ENCODE measurements around the gene RNU6-9.
"Not testable (repeated sequence)": the region's sequence is repeated elsewhere in the genome, so short reads cannot be mapped to it uniquely, and the experiment has no call there.

RNU6-9 gene

GRCh38 chr19:861756-862580 lies 31.3 kb upstream of the RNU6-9 start:
- DNase-seq: peak; percentile 73

GRCh38 chr19:862581-863314 lies 30.5 kb upstream of the RNU6-9 start:
- peak; percentile 79 for DNase-seq

GRCh38 chr19:863315-863620 lies 30.0 kb upstream of the RNU6-9 start:
- no peak for DNase-seq

- no peak for DNase-seq
Observed at GRCh38 chr19:866769-867300, 26.4 kb upstream of the RNU6-9 start.

- no peak for DNase-seq
Observed at GRCh38 chr19:867301-867793, 25.9 kb upstream of the RNU6-9 start.

- DNase-seq: no peak
Observed at GRCh38 chr19:867855-868457, 25.3 kb upstream of the RNU6-9 start.

- no peak for DNase-seq
Observed at GRCh38 chr19:868458-869244, 24.6 kb upstream of the RNU6-9 start.

- DNase-seq: no peak
Observed at GRCh38 chr19:869245-870177, 23.8 kb upstream of the RNU6-9 start.

GRCh38 chr19:870314-870713 lies 23.0 kb upstream of the RNU6-9 start:
- no peak for DNase-seq

- DNase-seq: no peak
Observed at GRCh38 chr19:870963-871401, 22.3 kb upstream of the RNU6-9 start.

GRCh38 chr19:871446-872265 lies 21.6 kb upstream of the RNU6-9 start:
- no peak for DNase-seq

GRCh38 chr19:872266-872951 lies 20.9 kb upstream of the RNU6-9 start:
- DNase-seq: peak; percentile 75

- DNase-seq: peak; percentile 73
Observed at GRCh38 chr19:873084-873483, 20.2 kb upstream of the RNU6-9 start.

GRCh38 chr19:873561-874041 lies 19.7 kb upstream of the RNU6-9 start:
- no peak for DNase-seq

- no peak for DNase-seq
Observed at GRCh38 chr19:875265-875879, 17.9 kb upstream of the RNU6-9 start.

GRCh38 chr19:876089-876488 lies 17.2 kb upstream of the RNU6-9 start:
- DNase-seq: no peak

- no peak for DNase-seq
Observed at GRCh38 chr19:876780-877314, 16.4 kb upstream of the RNU6-9 start.

- DNase-seq: not testable (repeated sequence)
Observed at GRCh38 chr19:877992-878660, 15.2 kb upstream of the RNU6-9 start.

All from T-helper 9 cell (primary cell).